HepG2 (cell line): ENCODE data around the gene PPP2R5C. TPM values are rescaled to one million over a fixed set of nuclear protein-coding genes. Genes with fewer than 3 reads are reported as not detected.

Experiments
- EHMT2 ChIP-seq: fragments of 200-600 bp; sonication (generic); IDR thresholded peaks from 2 replicates; pipeline ENCODE4 v1.7.0; 2017; ENCODE audit warnings: antibody characterized with exemption, low read depth, low read length, borderline replicate concordance
- FLYWCH1 ChIP-seq: sonication (generic); formaldehyde crosslinking; IDR thresholded peaks from 2 replicates; pipeline ENCODE4 v1.8.1; 2023; ENCODE audit warnings: mild to moderate bottlenecking, missing genetic modification reagents
- FOXM1 ChIP-seq: sonication (generic); formaldehyde crosslinking; IDR thresholded peaks from 2 replicates; pipeline ENCODE4 v1.5.0; 2020; ENCODE audit warnings: missing genetic modification reagents
- HCFC1 ChIP-seq: fragments of 150-350 bp; IDR thresholded peaks from 2 replicates; pipeline ENCODE4 v1.6.1; 2014; ENCODE audit warnings: low read depth, low read length
- HNRNPK ChIP-seq: fragments of 200-400 bp; formaldehyde crosslinking; IDR thresholded peaks from 2 replicates; pipeline ENCODE4 v1.6.1; 2018; ENCODE audit warnings: low read length, low read depth, moderate library complexity, mild to moderate bottlenecking; ENCODE audit not compliant: poor library complexity, severe bottlenecking
- IKZF4 ChIP-seq: sonication (generic); formaldehyde crosslinking; IDR thresholded peaks from 2 replicates; pipeline ENCODE4 v1.5.1; 2020; ENCODE audit warnings: borderline replicate concordance, mild to moderate bottlenecking, low read depth, missing genetic modification reagents; ENCODE audit errors: not compliant biosample characterization
- MAFG ChIP-seq: sonication (generic); formaldehyde crosslinking; IDR thresholded peaks from 2 replicates; pipeline ENCODE4 v1.5.1; 2020; ENCODE audit warnings: mild to moderate bottlenecking, missing genetic modification reagents
- SNRNP70 ChIP-seq: fragments of 200-400 bp; formaldehyde crosslinking; IDR thresholded peaks from 2 replicates; pipeline ENCODE4 v1.6.1; 2017; ENCODE audit warnings: mild to moderate bottlenecking, low read depth, low read length, moderate library complexity
- SP4 ChIP-seq: sonication (generic); formaldehyde crosslinking; IDR thresholded peaks from 2 replicates; pipeline ENCODE4 v1.8.1; 2023; ENCODE audit warnings: mild to moderate bottlenecking, missing genetic modification reagents
- STAG1 ChIP-seq: sonication (generic); formaldehyde crosslinking; IDR thresholded peaks from 2 replicates; pipeline ENCODE4 v1.4.0; 2020; ENCODE audit warnings: missing genetic modification reagents
- ZBTB7A ChIP-seq: sonication (generic); formaldehyde crosslinking; IDR thresholded peaks from 2 replicates; pipeline ENCODE4 v1.8.0; 2022; ENCODE audit warnings: mild to moderate bottlenecking, missing genetic modification reagents
- ZNF253 ChIP-seq: sonication (generic); formaldehyde crosslinking; IDR thresholded peaks from 2 replicates; pipeline ENCODE4 v1.8.0; 2022; ENCODE audit warnings: mild to moderate bottlenecking, missing genetic modification reagents, borderline replicate concordance
- ZNF264 ChIP-seq: sonication (generic); formaldehyde crosslinking; IDR thresholded peaks from 2 replicates; pipeline ENCODE4 v1.4.0; 2020; ENCODE audit warnings: missing genetic modification reagents
- ZNF451 ChIP-seq: sonication (generic); formaldehyde crosslinking; IDR thresholded peaks from 2 replicates; pipeline ENCODE4 v1.5.0; 2020; ENCODE audit warnings: mild to moderate bottlenecking, missing genetic modification reagents
- ZNF484 ChIP-seq: sonication (generic); formaldehyde crosslinking; IDR thresholded peaks from 2 replicates; pipeline ENCODE4 v1.5.1; 2020; ENCODE audit warnings: mild to moderate bottlenecking, low read depth, missing genetic modification reagents, borderline replicate concordance
- ZNF652 ChIP-seq: IDR thresholded peaks from 2 replicates; pipeline ENCODE4 v1.6.1; 2016; ENCODE audit warnings: low read depth, borderline replicate concordance
- ZNF670 ChIP-seq: sonication (generic); formaldehyde crosslinking; IDR thresholded peaks from 2 replicates; pipeline ENCODE4 v1.8.0; 2022; ENCODE audit warnings: mild to moderate bottlenecking, missing genetic modification reagents, borderline replicate concordance
- ZNF781 ChIP-seq: sonication (generic); formaldehyde crosslinking; IDR thresholded peaks from 2 replicates; pipeline ENCODE4 v1.5.1; 2020; ENCODE audit warnings: borderline replicate concordance, mild to moderate bottlenecking, missing genetic modification reagents; ENCODE audit errors: not compliant biosample characterization
- ZNF839 ChIP-seq: sonication (generic); formaldehyde crosslinking; IDR thresholded peaks from 2 replicates; pipeline ENCODE4 v1.4.0; 2020; ENCODE audit warnings: missing genetic modification reagents, mild to moderate bottlenecking, borderline replicate concordance
- ZZZ3 ChIP-seq: sonication (generic); formaldehyde crosslinking; IDR thresholded peaks from 2 replicates; pipeline ENCODE4 v1.4.0; 2020; ENCODE audit warnings: missing genetic modification reagents, mild to moderate bottlenecking, borderline replicate concordance
- polyA plus RNA-seq, 8 experiments: library from polyadenylated mRNA; depleted of rRNA in 3 of 8; stranded (reverse) in 7 of 8; unstranded in 1 of 8; fragments of >200 nt; fragmentation: Illumina TruSeq in 4 of 8; extraction: Trizol in 4 of 8; gene quantifications; 2 replicates each; pipeline versions ENCODE4 v1.2.1 to v1.2.3, GENCODE V29; 2011 to 2016; ENCODE audit warnings: low read depth in 4 of 8, missing spikeins in 1 of 8, mixed read lengths in 1 of 8; ENCODE audit not compliant: insufficient read depth in 1 of 8
- total RNA-seq, 5 experiments: library from RNA; depleted of rRNA; stranded (reverse); fragments of >200 nt; fragmentation: Illumina TruSeq; extraction: Trizol; gene quantifications; 2 replicates each; pipeline ENCODE4 v1.2.3, GENCODE V29; 2016; ENCODE audit warnings: low read depth in 1 of 5
- TF ChIP-seq, protein P1 (sequence below): sonication (generic); formaldehyde crosslinking; IDR thresholded peaks from 2 replicates; pipeline ENCODE4 v1.4.0; 2020; ENCODE audit warnings: missing genetic modification reagents, borderline replicate concordance
- TF ChIP-seq, protein P2 (sequence below): IDR thresholded peaks from 2 replicates; pipeline ENCODE4 v1.6.1; 2016; ENCODE audit warnings: low read depth, missing genetic modification reagents, missing compliant biosample characterization

Gene PPP2R5C
- total and polyA plus RNA-seq, 2 of the 13 experiments (the other 11 are each of a cell fraction or from before 2014, with no cell fraction given): 74.3 to 78.5 TPM

DNA sequence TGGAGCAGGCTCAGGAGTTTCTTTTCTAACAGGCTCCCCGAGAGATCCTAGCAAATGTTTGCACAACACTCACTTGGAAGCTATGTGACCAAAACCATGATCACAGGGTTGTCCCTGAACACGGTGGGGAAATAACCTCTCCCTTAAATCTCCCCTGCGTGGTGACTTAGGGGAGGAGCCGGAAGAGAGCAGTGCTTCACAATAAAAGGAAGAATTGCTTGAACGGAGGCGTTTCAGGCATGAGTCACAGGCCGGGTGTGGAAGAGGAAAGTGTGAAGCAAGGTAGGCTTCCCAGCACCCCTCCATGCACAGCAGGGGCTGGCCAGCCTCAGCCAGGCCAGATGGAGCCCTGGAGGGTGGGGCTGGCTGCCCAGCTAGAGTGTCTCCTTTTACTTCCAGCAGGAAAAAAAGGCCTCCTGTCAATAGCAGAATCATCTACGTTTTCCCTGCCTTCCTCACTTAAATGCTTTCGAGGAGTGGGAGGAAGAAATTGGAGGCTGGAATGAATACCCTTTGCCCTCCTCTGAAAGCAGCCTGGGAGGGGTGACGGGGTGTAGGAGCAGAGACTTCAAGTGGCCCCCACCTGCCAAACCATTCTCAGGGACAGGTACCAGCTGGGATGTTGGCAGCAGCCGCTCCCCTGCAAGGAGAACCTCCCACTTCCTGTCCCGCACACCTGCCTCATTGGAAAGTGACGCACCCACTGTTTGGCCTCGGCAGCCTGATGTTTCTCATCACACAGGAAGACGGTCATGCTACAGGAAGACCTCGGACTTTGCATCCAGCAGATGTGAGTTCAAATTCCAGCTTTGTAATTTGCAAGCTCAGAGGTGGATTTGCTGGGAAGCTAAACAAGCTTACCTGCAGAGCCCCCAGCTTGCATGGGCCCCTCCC, 30.1 kb upstream of the PPP2R5C start (continued):
- no peak for TF ChIP-seq ZNF484 (CRISPR knock-in tag)
- no peak for TF ChIP-seq EHMT2
- TF ChIP-seq, protein P1, sequence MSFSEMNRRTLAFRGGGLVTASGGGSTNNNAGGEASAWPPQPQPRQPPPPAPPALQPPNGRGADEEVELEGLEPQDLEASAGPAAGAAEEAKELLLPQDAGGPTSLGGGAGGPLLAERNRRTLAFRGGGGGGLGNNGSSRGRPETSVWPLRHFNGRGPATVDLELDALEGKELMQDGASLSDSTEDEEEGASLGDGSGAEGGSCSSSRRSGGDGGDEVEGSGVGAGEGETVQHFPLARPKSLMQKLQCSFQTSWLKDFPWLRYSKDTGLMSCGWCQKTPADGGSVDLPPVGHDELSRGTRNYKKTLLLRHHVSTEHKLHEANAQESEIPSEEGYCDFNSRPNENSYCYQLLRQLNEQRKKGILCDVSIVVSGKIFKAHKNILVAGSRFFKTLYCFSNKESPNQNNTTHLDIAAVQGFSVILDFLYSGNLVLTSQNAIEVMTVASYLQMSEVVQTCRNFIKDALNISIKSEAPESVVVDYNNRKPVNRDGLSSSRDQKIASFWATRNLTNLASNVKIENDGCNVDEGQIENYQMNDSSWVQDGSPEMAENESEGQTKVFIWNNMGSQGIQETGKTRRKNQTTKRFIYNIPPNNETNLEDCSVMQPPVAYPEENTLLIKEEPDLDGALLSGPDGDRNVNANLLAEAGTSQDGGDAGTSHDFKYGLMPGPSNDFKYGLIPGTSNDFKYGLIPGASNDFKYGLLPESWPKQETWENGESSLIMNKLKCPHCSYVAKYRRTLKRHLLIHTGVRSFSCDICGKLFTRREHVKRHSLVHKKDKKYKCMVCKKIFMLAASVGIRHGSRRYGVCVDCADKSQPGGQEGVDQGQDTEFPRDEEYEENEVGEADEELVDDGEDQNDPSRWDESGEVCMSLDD (CRISPR knock-in tag): no peak
- TF ChIP-seq STAG1 (CRISPR knock-in tag): no peak
- no peak for TF ChIP-seq ZBTB7A (CRISPR knock-in tag)
- TF ChIP-seq, protein P2, sequence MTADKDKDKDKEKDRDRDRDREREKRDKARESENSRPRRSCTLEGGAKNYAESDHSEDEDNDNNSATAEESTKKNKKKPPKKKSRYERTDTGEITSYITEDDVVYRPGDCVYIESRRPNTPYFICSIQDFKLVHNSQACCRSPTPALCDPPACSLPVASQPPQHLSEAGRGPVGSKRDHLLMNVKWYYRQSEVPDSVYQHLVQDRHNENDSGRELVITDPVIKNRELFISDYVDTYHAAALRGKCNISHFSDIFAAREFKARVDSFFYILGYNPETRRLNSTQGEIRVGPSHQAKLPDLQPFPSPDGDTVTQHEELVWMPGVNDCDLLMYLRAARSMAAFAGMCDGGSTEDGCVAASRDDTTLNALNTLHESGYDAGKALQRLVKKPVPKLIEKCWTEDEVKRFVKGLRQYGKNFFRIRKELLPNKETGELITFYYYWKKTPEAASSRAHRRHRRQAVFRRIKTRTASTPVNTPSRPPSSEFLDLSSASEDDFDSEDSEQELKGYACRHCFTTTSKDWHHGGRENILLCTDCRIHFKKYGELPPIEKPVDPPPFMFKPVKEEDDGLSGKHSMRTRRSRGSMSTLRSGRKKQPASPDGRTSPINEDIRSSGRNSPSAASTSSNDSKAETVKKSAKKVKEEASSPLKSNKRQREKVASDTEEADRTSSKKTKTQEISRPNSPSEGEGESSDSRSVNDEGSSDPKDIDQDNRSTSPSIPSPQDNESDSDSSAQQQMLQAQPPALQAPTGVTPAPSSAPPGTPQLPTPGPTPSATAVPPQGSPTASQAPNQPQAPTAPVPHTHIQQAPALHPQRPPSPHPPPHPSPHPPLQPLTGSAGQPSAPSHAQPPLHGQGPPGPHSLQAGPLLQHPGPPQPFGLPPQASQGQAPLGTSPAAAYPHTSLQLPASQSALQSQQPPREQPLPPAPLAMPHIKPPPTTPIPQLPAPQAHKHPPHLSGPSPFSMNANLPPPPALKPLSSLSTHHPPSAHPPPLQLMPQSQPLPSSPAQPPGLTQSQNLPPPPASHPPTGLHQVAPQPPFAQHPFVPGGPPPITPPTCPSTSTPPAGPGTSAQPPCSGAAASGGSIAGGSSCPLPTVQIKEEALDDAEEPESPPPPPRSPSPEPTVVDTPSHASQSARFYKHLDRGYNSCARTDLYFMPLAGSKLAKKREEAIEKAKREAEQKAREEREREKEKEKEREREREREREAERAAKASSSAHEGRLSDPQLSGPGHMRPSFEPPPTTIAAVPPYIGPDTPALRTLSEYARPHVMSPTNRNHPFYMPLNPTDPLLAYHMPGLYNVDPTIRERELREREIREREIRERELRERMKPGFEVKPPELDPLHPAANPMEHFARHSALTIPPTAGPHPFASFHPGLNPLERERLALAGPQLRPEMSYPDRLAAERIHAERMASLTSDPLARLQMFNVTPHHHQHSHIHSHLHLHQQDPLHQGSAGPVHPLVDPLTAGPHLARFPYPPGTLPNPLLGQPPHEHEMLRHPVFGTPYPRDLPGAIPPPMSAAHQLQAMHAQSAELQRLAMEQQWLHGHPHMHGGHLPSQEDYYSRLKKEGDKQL (CRISPR knock-in tag): no peak; the same call in 1 of the 2 replicates
- TF ChIP-seq ZNF839: no peak
- no peak for TF ChIP-seq MAFG (CRISPR knock-in tag)
- TF ChIP-seq ZNF652: no peak
- TF ChIP-seq ZZZ3 (CRISPR knock-in tag): no peak
- TF ChIP-seq ZNF264 (CRISPR knock-in tag): no peak; the same call in 1 of the 2 replicates
- TF ChIP-seq ZNF781: no peak
- no peak for TF ChIP-seq SNRNP70
- no peak for TF ChIP-seq HNRNPK
- no peak for TF ChIP-seq IKZF4
- TF ChIP-seq ZNF253 (CRISPR knock-in tag): no peak
- TF ChIP-seq SP4 (CRISPR knock-in tag): peak; percentile 55; the same call in 1 of the 2 replicates
- no peak for TF ChIP-seq HCFC1
- TF ChIP-seq FOXM1 (CRISPR knock-in tag): no peak
- no peak; the same call in 1 of the 2 replicates for TF ChIP-seq ZNF670 (CRISPR knock-in tag)
- no peak for TF ChIP-seq FLYWCH1
- no peak for TF ChIP-seq ZNF451
